ACHN (cell line): ENCODE results near the gene SLC39A13.

ENCODE experiments used
- DNase-seq: peaks from one replicate; pipeline ENCODE4 v3.0.0-alpha.2; 2015
- in situ Hi-C: cut with HindIII; loops from 2 replicates; pipeline ENCODE4 v1.10.0; 2017; ENCODE audit warnings: low sequenced_read_pairs, low pct_ligation_motif_present, low pct_unique_long_range_greater_than_20kb

Gene SLC39A13

DNA sequence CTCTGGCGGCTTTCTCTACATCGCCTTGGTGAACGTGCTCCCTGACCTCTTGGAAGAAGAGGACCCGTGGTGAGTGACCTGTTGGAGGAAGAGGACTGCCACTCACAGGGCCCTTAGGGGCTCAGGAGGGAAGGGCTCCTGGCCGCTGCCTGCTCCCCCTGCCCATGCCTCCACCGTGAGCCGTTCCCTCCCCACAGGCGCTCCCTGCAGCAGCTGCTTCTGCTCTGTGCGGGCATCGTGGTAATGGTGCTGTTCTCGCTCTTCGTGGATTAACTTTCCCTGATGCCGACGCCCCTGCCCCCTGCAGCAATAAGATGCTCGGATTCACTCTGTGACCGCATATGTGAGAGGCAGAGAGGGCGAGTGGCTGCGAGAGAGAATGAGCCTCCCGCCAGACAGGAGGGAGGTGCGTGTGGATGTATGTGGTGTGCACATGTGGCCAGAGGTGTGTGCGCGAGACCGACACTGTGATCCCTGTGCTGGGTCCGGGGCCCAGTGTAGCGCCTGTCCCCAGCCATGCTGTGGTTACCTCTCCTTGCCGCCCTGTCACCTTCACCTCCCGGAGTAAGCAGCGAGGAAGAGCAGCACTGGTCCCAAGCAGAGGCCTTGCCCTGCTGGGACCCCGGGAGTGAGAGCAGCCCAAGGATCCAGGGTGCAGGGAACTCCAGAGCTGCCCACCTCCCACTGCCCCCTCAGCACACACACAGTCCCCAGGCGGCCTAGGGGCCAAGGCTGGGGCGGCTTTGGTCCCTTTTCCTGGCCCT is 6.9 kb downstream of the SLC39A13 start:
- DNase-seq, result no peak
- in situ Hi-C loops, result no loop called here

DNA sequence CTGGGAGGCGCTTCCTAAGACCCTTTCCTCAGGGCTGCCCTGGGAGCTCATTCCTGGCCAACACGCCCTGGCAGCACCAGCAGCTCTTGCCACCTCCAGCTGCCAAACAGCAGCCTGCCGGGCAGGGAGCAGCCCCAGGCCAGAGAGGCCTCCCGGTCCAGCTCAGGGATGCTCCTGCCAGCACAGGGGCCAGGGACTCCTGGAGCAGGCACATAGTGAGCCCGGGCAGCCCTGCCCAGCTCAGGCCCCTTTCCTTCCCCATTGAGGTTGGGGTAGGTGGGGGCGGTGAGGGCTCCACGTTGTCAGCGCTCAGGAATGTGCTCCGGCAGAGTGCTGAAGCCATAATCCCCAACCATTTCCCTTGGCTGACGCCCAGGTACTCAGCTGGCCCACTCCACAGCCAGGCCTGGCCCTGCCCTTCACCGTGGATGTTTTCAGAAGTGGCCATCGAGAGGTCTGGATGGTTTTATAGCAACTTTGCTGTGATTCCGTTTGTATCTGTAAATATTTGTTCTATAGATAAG is 7.6 kb downstream of the SLC39A13 start:
- in situ Hi-C loops, result no loop called here
- peak; percentile 89 for DNase-seq

DNA sequence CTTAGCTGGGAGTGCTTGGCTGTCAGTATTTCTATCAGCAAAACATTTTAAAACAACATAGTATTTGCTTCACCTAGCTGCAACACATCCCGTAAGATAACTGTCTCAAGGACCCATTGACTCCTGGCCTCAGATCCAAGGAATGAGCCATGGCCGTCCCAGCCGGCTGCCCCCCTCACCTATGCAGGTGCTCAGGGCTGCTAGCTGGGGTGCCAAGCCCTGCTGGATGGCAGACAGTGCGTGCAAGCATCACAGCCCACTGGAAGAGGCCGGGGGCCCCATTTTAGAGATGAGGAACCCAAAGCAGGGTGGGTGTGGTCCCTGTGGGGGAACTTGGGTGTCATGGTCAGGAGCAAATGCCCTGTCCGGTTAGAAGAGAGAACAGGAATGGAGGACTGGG is 9.3 kb downstream of the SLC39A13 start:
- in situ Hi-C loops, result no loop called here

DNA sequence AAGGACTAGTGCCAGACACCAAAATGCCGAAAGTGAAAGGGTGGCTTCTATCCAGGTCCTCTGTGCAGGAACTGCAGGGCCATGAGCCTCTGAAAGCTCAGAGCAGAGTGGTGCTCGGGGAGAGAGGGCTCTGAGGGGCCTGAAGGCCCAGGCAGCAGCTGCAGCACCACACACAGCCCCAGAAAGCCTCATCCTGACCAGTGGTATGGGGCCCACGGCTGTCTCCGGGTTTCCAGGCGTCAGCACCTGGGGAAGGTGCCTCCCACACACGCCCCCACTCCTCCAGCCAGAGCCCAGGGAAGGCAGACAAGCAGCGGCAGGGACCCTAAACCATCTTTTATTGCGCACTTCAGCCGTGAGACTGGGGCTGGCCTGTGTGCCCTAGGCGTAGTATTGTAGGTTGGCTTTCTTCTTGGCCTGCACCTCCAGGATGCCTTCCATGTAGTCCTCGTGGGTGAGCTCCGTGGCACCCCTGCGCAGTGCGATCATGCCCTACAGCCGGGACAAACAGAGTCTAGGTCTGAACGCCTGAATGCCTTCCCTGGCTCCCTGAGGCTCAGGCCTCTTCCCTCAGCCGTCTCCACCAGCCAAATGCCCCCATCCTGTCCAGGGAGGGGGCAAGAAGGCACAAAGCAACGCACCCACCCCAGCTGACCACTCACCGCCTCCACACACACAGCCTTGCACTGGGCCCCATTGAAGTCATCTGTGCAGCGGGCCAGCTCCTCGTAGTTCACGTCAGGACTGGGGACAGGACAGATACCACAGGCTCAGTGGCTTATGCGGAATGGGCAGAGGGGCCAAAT is 10.3 kb downstream of the SLC39A13 start:
- no peak for DNase-seq
- in situ Hi-C loops, result no loop called here

More for the DNA sequence above, 9.3 kb downstream of the SLC39A13 start:
- no peak for DNase-seq

DNA sequence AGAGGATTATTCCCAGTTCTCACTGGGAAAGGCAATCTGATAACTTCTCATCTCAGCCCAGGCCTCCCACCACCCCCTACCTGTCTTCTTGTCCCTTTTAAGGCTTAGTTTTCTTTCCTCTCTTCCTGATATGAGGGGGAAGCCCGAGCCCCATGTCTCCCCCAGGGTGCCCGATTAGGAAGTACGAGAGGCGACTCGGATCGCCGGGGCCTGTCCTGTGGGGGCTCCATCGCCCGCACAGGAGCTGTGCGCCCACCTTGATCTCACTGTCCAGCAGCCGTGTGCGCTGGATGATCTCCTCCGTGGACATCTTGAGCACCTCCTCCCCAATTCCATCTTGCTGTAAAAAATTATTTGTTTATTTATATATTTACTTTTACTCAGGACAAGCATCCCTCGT is 17.2 kb downstream of the SLC39A13 start:
- no peak for DNase-seq
- in situ Hi-C loops, result no loop called here

DNA sequence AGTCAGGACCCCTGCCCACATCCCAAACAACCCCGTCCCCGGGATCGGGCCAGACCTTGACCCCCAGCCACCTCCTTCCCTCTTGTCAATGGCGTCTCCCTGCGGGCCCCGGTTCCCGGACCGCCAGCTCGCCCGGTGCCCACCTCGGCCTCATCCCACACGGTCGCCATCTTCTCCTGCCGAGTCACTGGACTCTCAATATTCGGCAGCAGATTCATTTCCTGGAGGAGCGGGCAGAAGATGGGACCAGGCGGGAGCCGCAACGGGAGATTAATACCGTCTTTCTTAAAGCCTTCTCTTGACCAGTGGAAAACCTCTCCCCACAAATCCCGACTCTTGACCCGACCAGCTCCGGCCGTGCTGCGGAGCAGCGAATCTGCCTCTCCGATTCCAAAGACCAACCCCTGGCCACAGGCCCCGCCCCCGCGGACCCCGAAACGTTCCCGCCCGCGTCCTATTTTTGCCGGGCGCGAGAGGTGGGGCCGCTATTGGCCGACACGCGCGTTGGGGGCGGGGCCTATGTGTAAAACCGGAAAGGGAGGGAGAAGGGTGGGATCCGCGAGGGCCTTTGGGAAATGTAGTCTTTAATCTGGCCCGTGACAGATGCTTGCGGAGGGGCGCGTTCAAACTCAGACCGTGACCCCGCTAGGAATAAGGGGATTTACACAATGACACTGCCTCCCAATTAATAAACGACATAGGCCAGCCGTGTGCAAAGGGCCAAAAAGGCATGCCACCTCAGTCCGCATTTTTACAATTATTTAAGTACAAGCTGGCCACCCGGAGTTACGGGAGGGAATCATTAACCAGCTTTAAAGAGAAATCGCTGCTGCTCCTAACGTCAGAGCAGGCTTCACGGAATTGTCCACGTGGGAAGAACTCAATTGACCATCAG is 17.9 kb downstream of the SLC39A13 start, which contains the start of gene PSMC3:
TSS of gene PSMC3 (minus strand) at position 378 of the 895 bp plus-strand sequence. CDS start at position 218, 160 bp downstream.
- in situ Hi-C loops, result no loop called here
- peak; percentile 95 for DNase-seq

DNA sequence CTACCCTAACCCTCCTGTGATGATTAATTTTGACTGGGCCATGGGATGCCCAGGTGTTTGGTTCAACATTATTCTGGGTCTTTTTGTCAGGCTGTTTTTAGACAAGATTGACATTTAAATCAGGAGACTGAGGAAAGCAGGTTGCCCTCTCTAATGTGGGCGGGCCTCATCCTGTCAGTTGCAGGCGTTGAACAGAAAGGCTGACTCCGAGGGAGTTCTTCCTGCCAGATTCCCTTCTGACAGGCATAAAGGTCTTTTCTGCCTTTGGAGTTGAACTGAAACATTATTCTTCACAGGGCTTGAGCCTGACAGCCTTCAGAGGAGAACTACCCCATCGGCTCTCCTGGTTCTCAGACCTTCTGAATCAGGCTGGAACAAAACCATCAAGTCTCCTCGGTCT is 22.1 kb downstream of the SLC39A13 start:
- in situ Hi-C loops, result no loop called here
- no peak for DNase-seq

DNA sequence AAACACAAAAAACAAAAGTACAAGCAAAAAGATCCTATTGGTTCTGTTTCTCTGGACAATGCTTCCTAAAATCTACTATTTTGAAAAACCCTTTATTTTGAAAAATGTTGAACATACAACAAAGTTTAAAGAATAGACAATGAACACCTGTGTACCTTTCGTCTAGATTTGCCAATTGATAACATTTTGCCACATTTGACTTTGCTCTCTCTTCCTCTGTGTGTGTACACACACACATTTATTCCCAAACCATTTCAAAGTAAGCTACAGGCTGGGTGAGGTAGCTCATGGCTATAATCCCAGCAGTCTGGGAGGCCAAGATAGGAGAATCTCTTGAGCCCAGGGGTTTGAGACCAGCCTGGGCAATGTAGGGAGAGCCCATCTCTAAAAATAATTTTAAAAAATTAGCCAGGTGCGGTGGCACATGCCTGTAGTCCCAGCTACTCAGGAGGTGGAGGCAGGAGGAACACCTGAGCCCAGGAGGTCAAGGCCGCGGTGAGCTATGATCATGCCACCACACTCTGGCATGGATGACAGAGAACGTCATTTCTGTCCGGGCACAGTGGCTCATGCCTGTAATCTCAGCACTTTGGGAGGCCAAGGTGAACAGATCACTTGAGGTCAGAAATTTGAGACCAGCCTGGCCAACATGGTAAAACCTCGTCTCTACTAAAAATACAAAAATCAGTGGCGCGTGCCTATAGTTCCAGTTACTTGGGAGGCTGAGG is 23.1 kb downstream of the SLC39A13 start:
- no peak for DNase-seq
- in situ Hi-C loops, result no loop called here

DNA sequence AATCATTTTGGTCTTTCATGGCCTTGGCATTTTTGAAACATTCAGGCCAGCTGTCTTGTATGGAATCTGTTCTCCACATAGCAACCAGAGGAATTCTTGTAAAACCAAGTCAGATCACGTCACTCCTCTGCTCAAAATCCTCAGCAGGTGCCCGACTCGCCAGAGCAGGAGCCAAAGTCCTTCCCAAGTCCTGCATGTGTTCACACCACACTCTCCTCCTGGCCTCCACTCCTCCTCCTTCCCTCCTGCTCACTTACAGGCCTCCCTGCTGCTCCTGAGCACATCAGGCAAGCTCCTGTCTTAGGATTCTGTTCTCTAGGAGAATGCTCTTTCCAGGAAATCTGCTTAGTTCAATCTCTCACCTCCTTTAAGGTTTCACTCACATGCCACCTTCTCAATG is 24.8 kb downstream of the SLC39A13 start:
- DNase-seq, result no peak
- in situ Hi-C loops, result no loop called here

DNA sequence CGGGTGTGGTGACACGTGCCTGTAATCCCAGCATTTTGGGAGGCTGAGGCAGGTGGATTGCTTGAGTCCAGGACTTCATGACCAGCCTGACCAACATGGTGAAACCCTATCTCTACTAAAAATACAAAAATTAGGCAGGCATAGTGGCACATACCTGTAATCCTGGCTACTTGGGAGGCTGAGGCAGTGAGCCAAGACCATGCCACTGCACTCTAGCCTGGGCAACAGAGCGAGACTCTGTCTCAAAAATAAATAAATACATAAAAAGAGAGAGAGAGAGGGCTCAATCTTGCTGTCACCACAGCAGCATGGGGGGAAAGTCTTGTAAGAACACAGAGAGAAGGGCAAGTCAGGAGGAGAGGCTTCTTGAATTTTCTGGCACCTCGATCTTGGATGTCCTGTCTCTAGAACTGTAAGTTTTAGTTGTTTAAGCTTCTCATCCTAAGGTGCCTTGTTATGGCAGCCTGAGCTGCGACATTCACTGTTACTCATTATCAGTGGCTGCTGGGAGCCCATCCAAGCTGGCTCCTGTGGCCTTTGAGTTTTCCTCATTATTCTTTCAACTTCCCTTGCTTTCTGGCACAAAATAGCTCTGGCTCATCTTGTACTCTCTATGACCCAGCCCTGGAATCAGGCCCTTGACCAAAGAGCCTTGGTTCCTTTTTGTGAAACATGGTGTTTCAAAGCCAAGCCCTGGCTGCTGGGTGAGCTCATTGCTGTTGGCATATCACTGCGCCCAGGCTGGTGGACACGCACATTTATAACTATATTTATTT is 25.8 kb downstream of the SLC39A13 start:
- in situ Hi-C loops, result no loop called here
- peak; percentile 28 for DNase-seq

DNA sequence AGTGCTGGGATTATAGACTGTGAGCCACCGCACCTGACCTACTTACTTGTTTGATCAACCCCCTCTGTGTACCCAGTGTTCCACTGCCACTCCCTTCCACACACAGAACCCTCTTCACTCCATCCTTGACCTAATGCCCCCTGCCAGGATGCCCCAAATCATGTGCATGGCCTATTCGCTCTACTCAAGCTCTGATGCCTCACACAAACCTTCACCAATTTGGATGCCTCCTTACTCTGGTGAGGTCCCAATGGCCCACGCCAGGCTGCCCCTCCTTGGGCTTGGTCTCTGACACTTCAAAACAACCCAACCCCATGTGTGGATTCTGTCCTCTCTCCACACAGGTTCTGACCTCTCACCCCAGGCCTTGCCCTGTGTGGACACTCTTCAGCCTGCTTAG is 27.3 kb downstream of the SLC39A13 start:
- no peak for DNase-seq
- in situ Hi-C loops, result no loop called here

DNA sequence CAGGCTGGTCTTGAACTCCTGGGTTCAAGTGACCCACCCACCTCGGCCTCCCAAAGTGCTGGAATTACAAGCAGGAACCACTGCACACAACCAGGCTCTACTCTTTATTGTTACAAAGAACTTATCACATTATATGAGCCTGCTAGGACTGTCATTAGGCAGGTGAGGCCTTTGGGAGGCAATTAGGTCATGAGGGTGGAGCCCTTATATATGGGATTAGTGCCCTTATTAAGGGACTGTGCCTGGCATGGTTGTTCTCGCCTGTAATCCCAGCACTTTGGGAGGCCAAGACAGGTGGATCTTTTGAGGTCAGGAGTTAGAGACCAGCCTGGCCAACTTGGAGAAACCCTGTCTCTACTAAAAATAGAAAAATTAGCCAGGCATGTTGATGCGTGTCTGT is 28.3 kb downstream of the SLC39A13 start:
- DNase-seq, result no peak
- in situ Hi-C loops, result no loop called here

DNA sequence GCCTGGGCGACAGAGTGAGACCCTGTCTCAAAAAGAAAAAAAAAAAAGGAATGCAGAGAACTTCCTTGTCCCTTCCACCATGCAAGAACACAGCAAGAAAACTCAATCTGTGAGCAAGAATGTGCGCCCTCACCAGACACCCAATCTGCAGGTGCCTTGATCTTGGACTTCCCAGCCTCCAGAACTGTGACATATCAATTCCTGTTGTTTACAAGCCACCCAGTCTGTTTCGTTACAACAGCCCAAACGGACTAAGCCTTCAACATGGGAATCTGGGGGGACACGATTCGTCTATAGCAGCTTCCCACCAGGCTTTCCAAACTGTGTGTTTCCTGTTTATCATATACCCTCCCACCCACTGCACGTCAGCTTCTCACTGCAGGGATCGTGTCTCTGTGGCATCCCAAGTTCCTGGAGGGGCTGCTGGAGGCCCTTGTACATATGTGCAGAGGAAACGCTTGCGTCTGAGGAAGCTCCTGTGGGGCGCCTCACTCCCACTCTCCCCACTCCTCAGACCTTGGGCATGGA is 28.9 kb downstream of the SLC39A13 start:
- no peak for DNase-seq
- in situ Hi-C loops, result no loop called here

DNA sequence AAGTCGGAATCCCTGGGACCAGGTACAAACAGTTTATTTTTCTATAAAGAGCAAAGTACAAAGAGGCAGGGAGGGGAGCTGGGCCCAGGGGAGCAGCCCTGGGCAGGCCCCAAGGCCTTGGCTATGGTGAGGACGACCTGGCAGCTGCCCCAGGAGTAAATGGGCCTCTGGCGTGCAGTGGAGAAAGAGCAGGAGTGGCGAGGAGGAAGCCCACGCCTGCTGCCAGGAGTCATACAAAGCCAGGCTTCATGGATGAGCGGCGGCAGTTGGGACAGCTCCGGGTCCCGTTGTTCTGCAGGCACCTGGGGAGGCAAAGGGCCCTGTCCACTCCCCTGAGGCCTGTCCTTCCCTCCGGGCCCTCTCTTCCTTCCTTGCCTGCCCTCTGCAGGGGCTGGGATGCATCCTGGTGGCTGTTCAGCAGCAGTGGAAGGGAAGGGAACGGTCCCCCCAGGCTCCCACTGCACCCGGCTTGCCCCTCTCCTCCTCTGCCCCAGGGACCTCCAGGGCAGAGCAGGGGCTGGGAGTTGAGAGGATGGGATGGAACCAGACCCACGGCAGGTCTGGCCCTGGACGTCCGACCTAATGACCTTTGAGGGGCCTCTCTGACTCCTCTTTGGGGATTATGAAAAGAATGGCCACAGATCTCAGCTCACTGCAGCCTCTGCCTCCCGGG is 29.5 kb downstream of the SLC39A13 start:
- DNase-seq, result no peak

DNA sequence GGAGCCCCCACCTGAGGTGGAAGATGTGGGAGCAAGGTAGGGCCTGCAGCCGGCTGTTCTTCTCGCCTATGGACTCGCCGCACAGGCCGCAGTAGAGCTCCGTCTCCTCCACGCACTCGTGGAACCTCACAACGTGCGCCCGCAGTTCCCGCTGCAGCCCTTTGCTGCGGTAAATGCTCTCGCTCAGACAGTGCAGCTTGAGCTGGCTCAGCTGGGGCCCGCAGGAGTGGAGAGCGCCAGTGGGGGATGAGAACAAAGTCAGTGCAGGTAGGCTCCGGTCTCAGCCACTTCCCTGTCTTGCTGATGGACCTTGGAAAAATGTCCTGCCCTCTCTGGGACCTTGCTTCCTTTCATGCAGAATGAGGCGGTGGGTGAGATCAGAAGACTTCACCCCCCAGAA is 30.3 kb downstream of the SLC39A13 start:
- in situ Hi-C loops, result no loop called here

More for the DNA sequence above, 29.5 kb downstream of the SLC39A13 start:
- in situ Hi-C loops, result no loop called here

DNA sequence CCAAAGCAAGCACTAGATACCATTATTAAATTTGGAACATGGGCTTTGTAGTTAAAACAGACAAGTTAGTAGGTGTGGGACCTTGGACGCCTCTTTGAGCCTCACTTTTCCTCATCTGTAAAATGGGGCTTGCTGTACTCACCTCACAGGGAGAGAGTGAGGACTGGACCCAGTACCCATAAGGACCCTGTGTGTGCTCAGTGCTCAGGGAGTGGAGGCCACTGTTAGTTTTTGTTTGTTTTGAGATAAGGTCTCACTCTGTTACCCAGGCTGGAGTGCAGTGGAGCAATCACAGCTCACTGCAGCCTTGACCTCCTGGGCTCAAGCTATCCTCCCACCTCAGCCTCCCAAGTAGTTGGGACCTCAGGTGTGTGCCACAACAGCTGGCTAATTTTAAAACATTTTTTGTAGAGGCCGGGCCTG is 31.7 kb downstream of the SLC39A13 start:
- no peak for DNase-seq
- in situ Hi-C loops, result no loop called here

More for the DNA sequence above, 30.3 kb downstream of the SLC39A13 start:
- no peak for DNase-seq

DNA sequence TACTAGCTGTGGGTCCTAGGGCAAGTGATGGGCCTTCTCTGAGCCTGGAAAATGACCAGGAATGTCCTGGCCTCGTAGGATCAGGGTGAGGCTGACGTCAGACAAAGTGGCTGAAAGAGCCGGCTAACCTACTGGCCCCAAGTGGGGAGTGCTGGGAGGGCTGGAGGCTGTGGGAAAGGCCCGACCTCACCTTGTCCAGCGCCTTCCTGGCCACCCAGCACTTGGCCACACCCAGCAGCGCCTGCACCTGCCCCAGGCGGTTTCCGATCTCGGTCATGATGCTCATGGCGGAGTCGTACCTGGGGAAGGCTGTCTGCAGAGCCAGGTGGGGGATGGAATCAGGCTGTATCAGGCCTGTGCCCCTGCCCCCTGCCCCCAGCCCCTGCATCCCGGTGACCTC is 33.0 kb downstream of the SLC39A13 start:
- in situ Hi-C loops, result no loop called here
- no peak for DNase-seq
